Fibroblast of skin of scalp (primary cell): ENCODE measurements around the gene EHHADH.
"Not testable (repeated sequence)": the region's sequence is repeated elsewhere in the genome, so short reads cannot be mapped to it uniquely, and the experiment has no call there.

Experiments
- DNase-seq: peaks from one replicate; pipeline ENCODE4 v3.0.0-alpha.2; 2013

The EHHADH gene

DNA sequence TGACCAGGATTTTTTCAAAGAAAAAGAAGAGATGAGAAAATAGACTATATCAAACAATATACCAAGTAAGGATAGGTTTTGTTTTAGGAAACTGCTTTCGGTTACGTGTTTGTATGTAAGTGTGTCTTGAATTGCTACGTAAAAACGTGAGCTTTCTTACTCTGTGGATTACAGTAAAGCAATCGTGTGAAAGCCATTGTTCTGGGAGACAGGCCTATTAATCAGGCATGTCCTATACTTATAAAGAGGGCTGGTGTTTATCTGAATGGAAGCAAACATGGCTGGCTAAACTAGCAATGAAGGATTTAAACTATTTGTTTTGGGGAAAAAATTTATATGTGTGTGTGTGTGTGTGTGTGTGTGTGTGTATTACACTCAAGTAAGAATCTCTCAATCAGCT lies 2.6 kb downstream of the EHHADH start:
- DNase-seq: no peak

- no peak for DNase-seq
Measured at GRCh38 chr3:185250653-185251052, 3.2 kb downstream of the EHHADH start.

- DNase-seq: peak; percentile 29
Measured at GRCh38 chr3:185250247-185250646, 3.6 kb downstream of the EHHADH start.

DNA sequence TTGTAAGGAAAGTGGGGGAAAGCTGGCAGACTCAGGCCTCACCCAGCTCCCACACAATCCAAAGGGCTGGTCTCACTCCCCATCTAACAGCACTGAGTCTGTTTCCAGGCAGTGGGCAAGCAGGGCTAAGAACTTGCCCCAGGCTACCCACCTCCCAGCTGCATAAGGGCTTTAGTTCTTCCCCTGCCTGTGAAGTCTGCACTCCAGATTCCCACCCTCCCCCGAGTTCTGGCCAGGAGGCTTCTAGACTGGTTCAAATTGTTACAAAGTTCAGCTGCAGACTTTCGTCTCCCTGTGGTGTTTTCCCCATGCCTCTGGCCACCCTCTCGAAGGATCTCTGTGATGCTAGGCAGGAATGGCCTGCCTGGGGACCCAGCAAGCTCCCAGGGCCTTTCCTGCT lies 11.2 kb downstream of the EHHADH start:
- DNase-seq: no peak

DNA sequence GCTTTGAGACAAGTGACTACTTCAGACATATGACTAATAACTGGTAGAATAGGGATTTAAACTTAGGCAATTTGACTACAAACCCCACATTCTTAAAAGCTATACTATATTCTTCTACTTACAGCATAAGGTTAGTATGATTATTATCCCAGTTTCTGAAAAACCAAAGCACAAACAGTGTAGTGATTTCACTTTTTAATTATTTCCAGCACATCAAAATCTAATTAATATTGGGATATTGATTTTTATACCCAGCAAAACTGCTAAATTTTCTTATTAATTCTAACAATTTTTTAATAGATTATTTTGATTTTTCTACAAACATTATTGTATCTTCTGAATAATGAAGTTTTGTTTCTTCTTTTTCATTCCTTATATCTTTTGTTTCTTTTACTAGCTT lies 16.9 kb downstream of the EHHADH start:
- DNase-seq: no peak

DNA sequence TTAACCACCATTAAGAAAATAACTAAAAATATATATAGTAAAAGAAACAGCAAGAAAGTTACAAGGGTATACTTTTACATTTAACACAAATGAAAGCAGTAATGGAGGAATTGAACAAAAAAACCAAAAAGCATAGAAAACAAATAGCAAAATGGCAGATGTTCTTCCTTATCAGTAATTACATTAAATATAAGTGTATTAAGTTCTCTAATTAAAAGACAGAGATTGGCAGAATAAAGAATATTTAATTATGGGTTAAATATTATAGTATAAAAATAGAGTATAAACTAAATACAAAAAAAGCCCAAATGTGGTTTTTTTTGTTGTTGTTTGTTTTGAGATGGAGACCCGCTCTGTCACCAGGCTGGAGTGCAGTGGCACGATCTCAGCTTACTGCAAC lies 20.5 kb downstream of the EHHADH start:
- DNase-seq: no peak

DNA sequence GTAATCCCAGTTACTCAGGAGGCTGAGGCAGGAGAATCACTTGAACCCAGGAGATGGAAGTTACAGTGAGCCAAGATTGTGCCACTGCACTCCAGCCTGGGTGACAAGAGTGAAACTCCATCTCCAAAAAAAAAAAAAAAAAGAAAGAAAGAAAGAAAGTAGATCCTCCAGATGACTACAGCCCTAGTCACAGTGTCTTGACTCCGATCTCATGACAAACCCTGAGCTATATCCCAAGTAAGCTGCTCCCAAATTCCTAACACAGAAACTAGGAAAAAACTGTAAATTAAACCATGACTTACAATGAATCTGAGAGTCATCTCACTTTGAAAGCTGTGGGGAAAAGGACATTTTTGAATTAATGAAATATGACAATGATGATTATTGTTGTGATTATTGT lies 27.3 kb downstream of the EHHADH start:
- DNase-seq: not testable (repeated sequence)

DNA sequence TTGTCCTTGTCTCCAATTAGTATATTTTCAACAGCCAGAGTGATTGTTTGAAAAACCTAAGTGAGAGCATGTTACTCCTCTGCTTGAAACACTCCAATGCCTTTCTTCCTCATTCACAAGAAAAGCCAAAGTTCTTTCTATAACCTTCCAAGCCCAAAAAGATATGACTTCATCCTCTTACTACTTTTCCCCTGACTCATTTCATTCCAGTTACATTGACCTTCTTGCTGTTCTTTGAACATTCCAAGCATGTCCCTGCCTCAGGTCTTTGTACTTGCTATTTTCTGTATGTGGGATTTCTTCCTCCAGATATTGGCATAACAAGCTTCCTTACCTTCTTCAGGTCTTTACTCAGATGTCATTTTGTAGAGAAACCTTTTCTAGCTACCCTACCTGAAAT lies 28.3 kb downstream of the EHHADH start:
- peak; percentile 68 for DNase-seq

GRCh38 chr3:185225080-185225479 lies 28.8 kb downstream of the EHHADH start:
- DNase-seq: no peak

- DNase-seq: no peak
Measured at GRCh38 chr3:185221203-185221602, 32.6 kb downstream of the EHHADH start.

DNA sequence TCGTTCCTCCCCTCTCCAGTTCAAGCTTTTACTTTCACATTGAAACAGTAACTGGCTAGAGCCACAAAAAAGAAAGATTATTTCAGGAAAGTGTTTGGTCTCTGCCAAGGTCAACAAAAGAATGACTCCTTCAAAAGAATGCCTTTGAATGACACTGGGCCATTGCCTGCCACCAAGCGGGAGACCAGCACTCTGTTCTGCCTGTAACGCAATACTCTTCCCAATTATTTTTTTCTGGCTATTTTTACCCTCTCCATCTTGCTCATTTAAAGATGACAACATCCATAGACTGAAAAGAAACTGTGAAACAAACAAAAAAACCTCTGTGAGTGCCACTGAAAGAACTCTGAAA lies 37.3 kb downstream of the EHHADH start:
- peak; percentile 46 for DNase-seq

DNA sequence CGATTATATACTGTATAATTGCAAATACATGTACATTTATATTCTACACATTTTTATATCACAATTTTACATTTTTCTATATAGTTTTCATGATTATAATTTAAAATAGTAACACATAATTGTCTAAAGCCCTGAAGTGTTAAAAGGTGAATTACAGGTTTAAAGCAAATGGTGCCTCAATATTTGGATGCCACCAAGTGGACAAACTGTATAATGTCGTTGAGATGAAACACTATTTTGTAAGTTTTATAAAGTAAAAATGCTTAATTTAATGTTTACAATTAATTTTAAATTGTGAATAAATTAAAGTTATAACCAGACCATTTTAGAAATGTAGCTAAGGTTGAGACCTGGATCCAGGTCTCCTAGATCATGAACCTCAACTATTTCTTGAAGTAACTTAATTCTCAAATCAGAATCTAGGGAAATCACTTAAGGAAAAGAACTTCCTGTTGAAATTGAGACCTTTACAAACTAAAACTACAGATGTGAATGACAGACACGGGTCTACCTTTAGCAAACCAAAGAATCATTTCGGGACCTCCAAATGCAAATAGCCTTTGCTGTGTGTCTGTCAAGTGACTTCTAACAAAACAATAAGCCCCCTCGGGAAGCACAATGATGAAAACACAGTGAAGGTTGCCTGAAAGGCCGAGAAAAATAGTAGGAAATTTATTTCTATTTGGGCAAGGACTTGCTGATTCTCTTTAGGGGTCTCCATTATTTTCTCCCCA lies 37.8 kb downstream of the EHHADH start:
- DNase-seq: no peak

DNA sequence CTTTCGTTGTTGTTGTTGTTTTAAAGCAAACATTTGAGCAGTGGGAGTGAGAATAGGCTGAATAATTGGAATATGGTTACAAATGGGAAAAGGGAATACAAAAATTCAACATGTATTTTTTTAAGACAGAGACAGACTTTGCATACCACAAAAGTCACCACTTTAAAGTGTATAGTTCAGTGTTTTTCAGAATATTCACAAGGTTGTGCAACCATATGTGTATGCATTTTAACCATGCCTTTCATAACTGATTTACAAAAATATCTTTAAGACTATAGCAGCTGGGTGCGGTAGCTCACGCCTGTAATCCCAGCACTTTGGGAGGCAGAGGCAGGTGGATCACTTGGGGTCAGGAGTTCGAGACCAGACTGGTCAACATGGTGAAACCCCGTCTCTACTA lies 41.3 kb downstream of the EHHADH start:
- no peak for DNase-seq

DNA sequence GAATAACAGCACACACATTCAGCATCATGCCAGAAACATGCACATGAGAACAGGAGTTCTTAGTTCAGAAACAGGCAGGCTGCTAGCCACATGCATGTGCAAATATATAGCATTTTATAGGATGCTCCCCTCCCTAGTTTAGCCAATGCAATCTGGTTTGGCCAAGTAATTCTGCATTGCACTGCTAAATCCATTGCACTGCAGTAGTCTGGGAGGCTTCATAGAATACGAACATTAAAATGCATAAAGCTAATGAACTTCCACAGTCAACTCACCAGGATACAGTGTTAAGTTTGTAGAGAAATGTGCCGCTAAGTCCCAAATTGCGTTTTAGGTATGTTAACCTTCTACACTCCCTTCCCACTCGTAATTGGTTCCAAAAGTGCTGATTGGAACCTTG lies 41.8 kb downstream of the EHHADH start:
- no peak for DNase-seq

DNA sequence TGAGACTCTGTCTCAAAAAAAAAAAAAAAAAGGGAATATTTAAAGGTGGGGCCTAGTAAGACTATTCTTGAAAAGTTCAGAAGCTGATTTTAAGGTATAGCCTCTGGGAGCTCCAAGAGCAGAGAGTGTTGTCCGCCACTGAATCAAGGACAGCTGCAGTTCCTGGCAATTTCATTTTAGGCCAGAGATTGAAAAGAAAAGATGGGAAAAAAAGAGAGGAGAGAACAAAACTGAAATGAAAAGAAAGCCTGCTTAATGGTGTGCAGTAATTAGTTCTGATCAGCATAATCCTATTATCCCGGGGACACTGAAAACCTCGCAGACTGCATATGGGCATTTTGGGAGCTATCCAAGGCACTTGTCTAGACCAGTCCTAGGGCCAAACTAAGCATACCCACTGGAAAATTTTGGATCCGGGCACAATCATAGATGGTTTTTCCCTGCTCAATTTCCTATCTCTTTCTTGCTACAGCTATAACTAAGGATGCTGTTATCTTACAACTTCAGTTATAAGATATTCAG lies 43.2 kb downstream of the EHHADH start:
- no peak for DNase-seq

GRCh38 chr3:185208823-185209222 lies 45.0 kb downstream of the EHHADH start:
- DNase-seq: no peak

DNA sequence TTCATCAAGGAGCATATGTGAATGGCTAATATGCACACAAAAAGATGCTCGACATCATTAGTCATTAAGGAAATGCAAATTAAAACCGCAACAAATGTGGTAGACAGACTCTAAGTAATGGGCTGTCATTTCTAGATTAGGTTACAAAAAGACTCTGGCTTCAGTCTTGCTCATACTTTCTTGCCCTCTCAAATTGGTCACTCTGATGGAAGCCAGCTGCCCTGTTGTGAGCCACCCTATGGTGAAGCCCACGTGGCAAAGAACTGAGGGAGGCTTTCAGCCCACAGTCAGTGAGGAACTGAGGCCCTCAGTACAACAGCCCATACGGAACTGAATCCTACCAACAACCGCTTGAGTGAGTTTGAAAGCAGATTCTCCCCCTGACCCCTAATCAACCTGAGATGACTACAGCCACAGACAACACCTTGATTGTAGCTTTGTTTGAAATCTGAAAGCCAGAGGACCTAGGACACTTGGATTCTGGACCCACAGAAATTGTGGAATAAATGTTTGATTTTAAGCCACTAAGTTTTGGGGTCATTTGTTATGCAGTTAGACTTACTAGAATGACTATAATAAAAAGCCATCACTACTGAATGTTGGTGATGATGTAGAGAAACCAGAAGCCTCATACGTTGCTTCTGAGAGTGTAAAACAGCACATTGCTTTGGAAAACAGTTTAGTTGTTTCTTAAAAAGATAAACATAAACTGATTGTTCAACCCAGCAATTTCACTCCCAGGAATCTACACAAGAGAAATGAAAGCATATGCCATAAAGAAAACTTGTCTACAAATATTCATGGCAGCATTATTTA lies 45.7 kb downstream of the EHHADH start:
- DNase-seq: peak; percentile 12

DNA sequence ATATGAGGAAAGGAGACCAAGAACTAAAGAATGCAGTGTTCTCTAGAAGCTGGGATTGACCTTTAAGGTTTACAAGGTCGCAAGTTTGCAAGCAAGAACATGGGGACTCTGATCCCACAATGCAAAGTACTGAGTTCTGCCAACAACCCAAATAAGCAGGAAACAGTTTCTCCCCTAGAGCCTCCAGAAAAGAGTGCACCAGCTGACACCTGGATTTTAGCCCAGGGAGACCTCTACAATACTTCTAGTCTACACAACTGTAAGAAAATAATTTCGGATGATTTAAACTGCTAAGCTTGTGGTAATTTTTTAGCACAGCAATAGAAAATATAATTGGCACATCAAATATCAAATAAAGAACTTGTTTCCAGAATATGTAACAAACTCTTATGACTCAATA lies 46.4 kb downstream of the EHHADH start:
- DNase-seq: no peak

GRCh38 chr3:185205865-185206264 lies 48.0 kb downstream of the EHHADH start:
- DNase-seq: no peak

GRCh38 chr3:185204894-185205293 lies 49.0 kb downstream of the EHHADH start:
- DNase-seq: no peak

DNA sequence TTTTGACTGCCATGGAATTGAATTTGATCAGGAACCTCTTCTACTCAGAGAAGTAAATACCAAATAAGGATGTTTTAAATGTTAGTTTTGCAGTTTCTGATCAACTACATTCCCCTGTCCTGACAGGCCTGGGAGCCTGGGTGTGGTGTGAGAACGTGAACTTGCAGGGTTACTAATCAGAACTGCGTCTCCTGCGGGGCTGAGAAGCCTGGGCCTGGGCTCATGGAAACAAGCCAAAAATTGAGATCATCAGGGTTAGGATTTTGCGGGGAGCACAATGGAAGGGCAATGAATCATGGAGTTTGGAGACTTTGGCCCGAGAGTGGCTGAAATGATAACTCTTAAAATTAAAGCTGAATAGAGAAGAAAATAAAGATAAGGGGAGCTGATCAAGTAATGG lies 53.2 kb downstream of the EHHADH start:
- DNase-seq: peak; percentile 80

- no peak for DNase-seq
Measured at GRCh38 chr3:185199671-185200070, 54.2 kb downstream of the EHHADH start.

DNA sequence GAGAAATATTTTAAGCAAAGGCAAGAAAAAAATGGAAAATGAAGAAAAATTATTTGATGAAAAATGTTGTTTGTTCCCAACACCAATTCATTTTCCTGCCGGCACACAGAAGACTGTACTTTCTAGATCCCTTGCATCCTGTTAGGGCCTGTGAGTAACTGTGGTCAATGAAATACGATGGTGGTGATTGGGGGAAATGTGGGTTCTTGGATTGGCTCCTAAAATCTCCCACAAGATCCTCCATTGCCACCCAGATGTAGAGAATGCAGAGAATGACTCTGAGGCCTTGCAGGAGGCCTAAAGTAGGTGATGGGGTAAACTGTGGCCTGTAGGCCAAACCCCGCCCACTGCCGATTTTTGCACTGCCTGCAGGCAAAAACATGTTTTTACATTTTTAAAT lies 54.6 kb downstream of the EHHADH start:
- peak; percentile 18 for DNase-seq

DNA sequence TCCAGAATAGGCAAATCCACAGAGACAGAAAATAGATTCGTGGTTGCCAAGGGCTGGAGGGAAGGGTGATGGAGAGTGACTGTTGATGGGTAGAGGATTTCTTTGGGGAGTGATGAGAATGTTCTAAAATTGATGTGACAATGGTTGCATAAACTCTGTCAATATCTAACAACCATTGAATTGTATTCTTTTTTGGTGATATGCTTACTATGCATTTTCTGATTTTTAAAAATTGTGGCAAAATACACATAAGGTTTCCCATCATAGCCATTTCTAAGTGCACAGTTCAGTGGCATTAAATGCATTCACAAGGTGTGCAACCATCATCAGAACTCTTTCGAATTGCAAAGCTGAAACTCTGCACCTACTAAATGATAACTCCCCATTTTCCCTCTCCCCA lies 56.8 kb downstream of the EHHADH start:
- no peak for DNase-seq
